Endodermal cell (in vitro differentiated cells): ENCODE measurements around the gene TEX29. TPM values are rescaled to one million over a fixed set of nuclear protein-coding genes. Genes with fewer than 3 reads are reported as not detected.

Experiments used
- DNase-seq: peaks from one replicate; pipeline ENCODE4 v3.0.0-alpha.2; 2017
- H3K27ac ChIP-seq: 2 replicates; pipeline ENCODE4 v1.5.1; 2013; ENCODE audit warnings: mild to moderate bottlenecking, low read depth, low read length, moderate library complexity
- H3K27me3 ChIP-seq: 2 replicates; pipeline ENCODE4 v1.6.1; 2013; ENCODE audit warnings: mild to moderate bottlenecking, low read length, moderate library complexity; ENCODE audit not compliant: insufficient read depth, control insufficient read depth, poor library complexity, severe bottlenecking
- H3K36me3 ChIP-seq: 2 replicates; pipeline ENCODE4 v1.7.0; 2013; ENCODE audit warnings: mild to moderate bottlenecking, low read length, moderate library complexity; ENCODE audit not compliant: control insufficient read depth, insufficient read depth
- H3K4me1 ChIP-seq: one replicate; pipeline ENCODE4 v1.7.0; 2013; ENCODE audit warnings: low read length; ENCODE audit not compliant: control insufficient read depth, insufficient read depth
- H3K4me3 ChIP-seq: 2 replicates; pipeline ENCODE4 v1.5.1; 2013; ENCODE audit warnings: mild to moderate bottlenecking, low read length, moderate library complexity
- H3K9ac ChIP-seq: 2 replicates; pipeline ENCODE4 v1.6.1; 2013; ENCODE audit warnings: mild to moderate bottlenecking, low read length, moderate library complexity; ENCODE audit not compliant: poor library complexity, severe bottlenecking; ENCODE audit errors: extremely low read depth
- H3K9me3 ChIP-seq: 2 replicates; pipeline ENCODE4 v1.6.1; 2013; ENCODE audit warnings: mild to moderate bottlenecking, low read length, moderate library complexity; ENCODE audit not compliant: control insufficient read depth
- H3K27ac Mint-ChIP-seq: 2 replicates; pipeline ENCODE4 v1.8.0; 2020; ENCODE audit warnings: mixed read lengths
- H3K27me3 Mint-ChIP-seq: 2 replicates; pipeline ENCODE4 v1.8.0; 2021; ENCODE audit warnings: mild to moderate bottlenecking, mixed read lengths; ENCODE audit not compliant: insufficient read depth
- H3K36me3 Mint-ChIP-seq: 2 replicates; pipeline ENCODE4 v1.8.0; 2020; ENCODE audit warnings: low read depth, mixed read lengths
- H3K4me1 Mint-ChIP-seq: 2 replicates; pipeline ENCODE4 v1.8.0; 2020; ENCODE audit warnings: mixed read lengths
- H3K4me3 Mint-ChIP-seq: 2 replicates; pipeline ENCODE4 v1.8.0; 2020; ENCODE audit warnings: mild to moderate bottlenecking, moderate library complexity, mixed read lengths
- H3K9me3 Mint-ChIP-seq: 2 replicates; pipeline ENCODE4 v1.8.0; 2020; ENCODE audit warnings: mild to moderate bottlenecking, mixed read lengths
- CTCF ChIP-seq: fragments of 200-600 bp; sonication (generic); conservative IDR thresholded peaks from 2 replicates; pipeline ENCODE4 v1.5.0; 2021; ENCODE audit warnings: antibody characterized with exemption, mild to moderate bottlenecking
- WGBS, 2 experiments: methylation state at CpG; one replicate each; pipeline versions ENCODE4 v1.1.5 to v1.1.7; 2013; ENCODE audit warnings: missing lambda C conversion rate in 2 of 2, mixed read lengths in 1 of 2; ENCODE audit not compliant: insufficient coverage in 1 of 2, insufficient read length in 1 of 2; 5-methylcytosine and 5-hydroxymethylcytosine counted together
- total RNA-seq, 2 donors: library from RNA; stranded (reverse); fragmentation: NEBNext Ultra II Directional in 1 of 2; extraction: Animal tissue kit (Norgen Biotek cat#: 25700) in 1 of 2; gene quantifications; 2 replicates in 1 of 2; 3 replicates in 1 of 2; pipeline ENCODE4 v1.2.1, GENCODE V29; 2021

Gene TEX29
- total RNA-seq, 2 donors from 2014 or later = 0.69 TPM; not detected in 1

- Mint-ChIP-seq H3K27me3 (no peaks in the 10 kb centered on the region), H3K9me3 (no peaks in the 10 kb centered on the region), H3K4me1 (no peaks in the 10 kb centered on the region), H3K27ac (no peak overlapping the region), H3K4me3 (no peak overlapping the region), H3K36me3 (peaks cover 66% of the 10 kb centered on the region)
- H3K9ac ChIP-seq = no peak overlapping the region
- peaks cover 80% of the 10 kb centered on the region for H3K36me3 ChIP-seq
- no peaks in the 10 kb centered on the region for H3K9me3 ChIP-seq
- H3K27me3 ChIP-seq = no peaks in the 10 kb centered on the region
- H3K4me3 ChIP-seq = no peak overlapping the region
- no peak overlapping the region for H3K27ac ChIP-seq
- no peak for DNase-seq
- 95 to 96% methylated on average over 10 to 12 of the region's 12 CpGs for WGBS, 2 experiments
- no peak for TF ChIP-seq CTCF
- no peaks in the 10 kb centered on the region for H3K4me1 ChIP-seq
Observed at GRCh38 chr13:111280681-111281585, 39.5 kb upstream of the TEX29 start.

DNA sequence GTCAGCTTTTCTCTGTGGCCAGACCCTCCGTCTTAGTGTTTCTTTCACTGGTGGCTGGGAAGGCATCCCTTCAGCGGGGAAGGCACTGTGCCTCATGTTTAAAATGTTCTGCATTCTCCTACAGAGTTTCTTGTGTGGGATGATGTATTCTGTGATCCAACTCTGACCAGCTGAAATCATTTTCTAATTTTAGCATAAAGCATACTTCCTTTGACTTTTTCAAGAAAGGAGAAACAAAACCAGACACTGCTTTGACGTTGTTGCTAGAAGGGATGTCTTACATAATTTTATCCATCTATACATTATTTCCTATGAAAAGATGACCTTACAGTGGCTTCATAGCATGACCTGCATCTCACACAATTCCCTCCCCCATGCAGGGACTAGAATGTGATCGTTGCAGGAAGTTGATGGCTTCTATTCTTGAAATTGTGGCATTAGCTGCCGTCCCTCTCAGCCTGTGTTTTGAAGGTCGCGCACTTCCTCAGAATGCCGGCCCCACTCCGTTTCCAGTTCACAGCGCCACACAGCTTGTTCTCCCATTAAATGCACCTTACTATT lies 38.6 kb upstream of the TEX29 start:
- H3K9me3 Mint-ChIP-seq = no peaks in the 10 kb centered on the region
- DNase-seq = no peak
- no peak overlapping the region for H3K9ac ChIP-seq
- peaks cover 67% of the 10 kb centered on the region for H3K36me3 Mint-ChIP-seq
- no peak overlapping the region for H3K27ac Mint-ChIP-seq
- WGBS, 2 experiments = 96 to 100% methylated on average over 4 to 10 of the region's 10 CpGs
- no peak overlapping the region for H3K27ac ChIP-seq
- H3K4me3 ChIP-seq = no peak overlapping the region
- no peaks in the 10 kb centered on the region for H3K27me3 Mint-ChIP-seq
- peaks cover 78% of the 10 kb centered on the region for H3K36me3 ChIP-seq
- H3K9me3 ChIP-seq = no peaks in the 10 kb centered on the region
- no peaks in the 10 kb centered on the region for H3K4me1 ChIP-seq
- TF ChIP-seq CTCF = no peak
- no peaks in the 10 kb centered on the region for H3K4me1 Mint-ChIP-seq
- no peak overlapping the region for H3K4me3 Mint-ChIP-seq
- H3K27me3 ChIP-seq = no peaks in the 10 kb centered on the region

- Histone ChIP-seq H3K4me3 (no peak overlapping the region), H3K36me3 (peaks cover 73% of the 10 kb centered on the region), H3K9me3 (no peaks in the 10 kb centered on the region), H3K27me3 (no peaks in the 10 kb centered on the region), H3K9ac (no peak overlapping the region), H3K4me1 (no peaks in the 10 kb centered on the region), H3K27ac (no peak overlapping the region)
- TF ChIP-seq CTCF = no peak
- DNase-seq = peak; percentile 22
- Mint-ChIP-seq H3K36me3 (peaks cover 73% of the 10 kb centered on the region), H3K27me3 (no peaks in the 10 kb centered on the region), H3K4me3 (no peak overlapping the region), H3K27ac (no peak overlapping the region), H3K4me1 (no peaks in the 10 kb centered on the region), H3K9me3 (no peaks in the 10 kb centered on the region)
- WGBS, 2 experiments = 94 to 99% methylated on average over 5 of the region's 5 CpGs
Observed at GRCh38 chr13:111282425-111282824, 38.0 kb upstream of the TEX29 start.
